Measurements from ENCODE around the gene FHIP1A. TPM values are rescaled to one million over a fixed set of nuclear protein-coding genes. Genes with fewer than 3 reads are reported as not detected.

FHIP1A gene
- total and polyA plus RNA-seq, 4 donors = 1.5 to 27.1 (median 12.0) TPM

GRCh38 chr4:151420250-151420807, 11.4 kb downstream of the FHIP1A start:
- no peaks in the 10 kb centered on the region for H3K9me3 ChIP-seq (ENCODE audit: control insufficient read depth in 4 of 4, insufficient read depth in 3 of 4, low read length in 3 of 4)
- H3K27ac ChIP-seq (ENCODE audit: low read depth in 1 of 2, low read length in 1 of 2) = no peak overlapping the region
- H3K4me3 ChIP-seq = no peak overlapping the region
- no peak for DNase-seq
- no peaks in the 10 kb centered on the region for H3K36me3 ChIP-seq (ENCODE audit: control insufficient read depth in 4 of 4, insufficient read depth in 4 of 4, low read length in 4 of 4)
- peaks cover 0 to 8% (median 0%) of the 10 kb centered on the region in 5 donors for H3K4me1 ChIP-seq (ENCODE audit: control insufficient read depth in 5 of 5, insufficient read depth in 5 of 5, low read length in 5 of 5)
- no peak for TF ChIP-seq CTCF (IDR thresholded peaks at IDR 0.05; ENCODE audit: control extremely low read depth, extremely low read depth)
- no peak overlapping the region for H3K9ac ChIP-seq (ENCODE audit: insufficient read depth in 1 of 2, low read length in 2 of 2)
- no peak for ATAC-seq (ENCODE audit: insufficient read depth, low FRiP score)
- no peaks in the 10 kb centered on the region for H3K27me3 ChIP-seq (ENCODE audit: control insufficient read depth in 3 of 3, insufficient read depth in 3 of 3, low read length in 2 of 3)

GRCh38 chr4:151422854-151423253, 13.9 kb downstream of the FHIP1A start:
- ATAC-seq (ENCODE audit: insufficient read depth, low FRiP score) (no peak), DNase-seq (no peak)
- no peak for TF ChIP-seq CTCF (IDR thresholded peaks at IDR 0.05; ENCODE audit: control extremely low read depth, extremely low read depth)
- H3K9me3 ChIP-seq (ENCODE audit: control insufficient read depth in 4 of 4, insufficient read depth in 3 of 4, low read length in 3 of 4) = no peaks in the 10 kb centered on the region
- H3K9ac ChIP-seq (ENCODE audit: insufficient read depth in 1 of 2, low read length in 2 of 2) = no peak overlapping the region
- H3K4me1 ChIP-seq (ENCODE audit: control insufficient read depth in 5 of 5, insufficient read depth in 5 of 5, low read length in 5 of 5) = peaks cover 0 to 4% (median 0%) of the 10 kb centered on the region in 5 donors
- H3K4me3 ChIP-seq = no peak overlapping the region
- 93% methylated on average over 3 of the region's 3 CpGs for WGBS, 2 donors
- no peak overlapping the region for H3K27ac ChIP-seq (ENCODE audit: low read depth in 1 of 2, low read length in 1 of 2)
- H3K27me3 ChIP-seq (ENCODE audit: control insufficient read depth in 3 of 3, insufficient read depth in 3 of 3, low read length in 2 of 3) = no peaks in the 10 kb centered on the region
- no peaks in the 10 kb centered on the region for H3K36me3 ChIP-seq (ENCODE audit: control insufficient read depth in 4 of 4, insufficient read depth in 4 of 4, low read length in 4 of 4)

GRCh38 chr4:151426513-151426912, 17.5 kb downstream of the FHIP1A start:
- no peak for ATAC-seq (ENCODE audit: insufficient read depth, low FRiP score)
- no peak for TF ChIP-seq CTCF (IDR thresholded peaks at IDR 0.05; ENCODE audit: control extremely low read depth, extremely low read depth)
- no peak for DNase-seq
- Histone ChIP-seq H3K27ac (ENCODE audit: low read depth in 1 of 2, low read length in 1 of 2) (no peak overlapping the region), H3K27me3 (ENCODE audit: control insufficient read depth in 3 of 3, insufficient read depth in 3 of 3, low read length in 2 of 3) (no peaks in the 10 kb centered on the region), H3K9ac (ENCODE audit: insufficient read depth in 1 of 2, low read length in 2 of 2) (no peak overlapping the region), H3K4me3 (no peak overlapping the region), H3K4me1 (ENCODE audit: control insufficient read depth in 5 of 5, insufficient read depth in 5 of 5, low read length in 5 of 5) (peaks cover 0 to 2% (median 0%) of the 10 kb centered on the region in 5 donors), H3K9me3 (ENCODE audit: control insufficient read depth in 4 of 4, insufficient read depth in 3 of 4, low read length in 3 of 4) (no peaks in the 10 kb centered on the region), H3K36me3 (ENCODE audit: control insufficient read depth in 4 of 4, insufficient read depth in 4 of 4, low read length in 4 of 4) (no peaks in the 10 kb centered on the region)
- WGBS, 2 donors = 62 to 66% methylated on average over 1 of the region's 1 CpG

GRCh38 chr4:151427266-151427665, 18.3 kb downstream of the FHIP1A start:
- ATAC-seq (ENCODE audit: insufficient read depth, low FRiP score) = no peak

More at GRCh38 chr4:151427266-151427665, 18.3 kb downstream of the FHIP1A start:
- no peaks in the 10 kb centered on the region for H3K36me3 ChIP-seq (ENCODE audit: control insufficient read depth in 4 of 4, insufficient read depth in 4 of 4, low read length in 4 of 4)
- H3K9me3 ChIP-seq (ENCODE audit: control insufficient read depth in 4 of 4, insufficient read depth in 3 of 4, low read length in 3 of 4) = no peaks in the 10 kb centered on the region
- H3K4me1 ChIP-seq (ENCODE audit: control insufficient read depth in 5 of 5, insufficient read depth in 5 of 5, low read length in 5 of 5) = peaks cover 0 to 2% (median 0%) of the 10 kb centered on the region in 5 donors
- no peak for TF ChIP-seq CTCF (IDR thresholded peaks at IDR 0.05; ENCODE audit: control extremely low read depth, extremely low read depth)
- H3K27me3 ChIP-seq (ENCODE audit: control insufficient read depth in 3 of 3, insufficient read depth in 3 of 3, low read length in 2 of 3) = no peaks in the 10 kb centered on the region
- H3K27ac ChIP-seq (ENCODE audit: low read depth in 1 of 2, low read length in 1 of 2) = no peak overlapping the region
- no peak overlapping the region for H3K4me3 ChIP-seq
- DNase-seq = no peak
- 98 to 99% methylated on average over 1 of the region's 1 CpG for WGBS, 2 donors
- H3K9ac ChIP-seq (ENCODE audit: insufficient read depth in 1 of 2, low read length in 2 of 2) = no peak overlapping the region

All from lung (tissue), 12 donors.